HL-60/S4 (cell line): Measurements from ENCODE around the gene UNK.

Experiments
- in situ Hi-C: fragments of 300-500 bp; cut with MboI; formaldehyde crosslinking; loops from 2 replicates; pipeline ENCODE4 v1.14.3; 2022; ENCODE audit warnings: low sequenced_read_pairs

Gene UNK

DNA sequence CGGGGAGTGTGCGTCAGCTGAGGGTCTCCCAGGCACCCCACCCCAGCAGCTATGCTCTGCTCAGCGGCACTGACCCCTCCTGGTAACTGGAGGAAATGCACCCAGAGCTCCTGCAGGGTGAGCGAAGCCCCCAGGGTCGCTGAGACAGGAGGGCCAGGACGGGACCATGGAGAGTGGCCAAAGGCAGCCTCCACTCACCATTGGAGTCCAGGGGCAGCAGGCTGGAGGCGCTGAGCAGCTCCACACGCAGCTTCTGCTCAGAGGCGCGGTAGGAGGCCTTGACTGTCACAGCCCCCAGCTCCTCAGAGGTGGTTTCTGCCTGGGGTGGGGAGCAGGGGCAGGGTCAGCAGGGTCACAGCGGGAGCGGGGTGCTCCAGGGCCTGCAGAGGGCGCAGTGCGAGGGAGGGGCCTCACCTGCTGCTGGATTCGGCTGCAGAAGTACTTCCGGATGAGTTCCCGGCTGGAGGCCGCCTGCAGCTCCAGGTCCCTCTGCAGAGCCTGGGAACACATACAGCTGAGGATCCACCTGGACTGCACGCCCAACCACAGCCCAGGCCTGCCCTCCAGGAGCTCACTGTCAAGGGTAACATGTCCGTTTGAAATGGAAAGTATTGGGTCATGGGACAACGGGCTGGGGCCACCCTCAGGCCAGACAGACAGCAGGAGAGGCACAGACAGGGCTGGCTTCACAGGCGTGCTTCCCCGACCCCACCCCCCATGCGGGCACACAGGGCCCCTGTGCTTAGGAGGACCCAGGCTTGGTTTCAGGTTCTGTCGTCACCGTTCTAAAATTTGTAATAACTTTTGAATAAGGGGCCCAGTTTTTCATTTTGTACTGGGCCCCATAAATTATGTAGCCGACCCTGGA is 45.8 kb downstream of the UNK start:
- in situ Hi-C loops = no loop called here

DNA sequence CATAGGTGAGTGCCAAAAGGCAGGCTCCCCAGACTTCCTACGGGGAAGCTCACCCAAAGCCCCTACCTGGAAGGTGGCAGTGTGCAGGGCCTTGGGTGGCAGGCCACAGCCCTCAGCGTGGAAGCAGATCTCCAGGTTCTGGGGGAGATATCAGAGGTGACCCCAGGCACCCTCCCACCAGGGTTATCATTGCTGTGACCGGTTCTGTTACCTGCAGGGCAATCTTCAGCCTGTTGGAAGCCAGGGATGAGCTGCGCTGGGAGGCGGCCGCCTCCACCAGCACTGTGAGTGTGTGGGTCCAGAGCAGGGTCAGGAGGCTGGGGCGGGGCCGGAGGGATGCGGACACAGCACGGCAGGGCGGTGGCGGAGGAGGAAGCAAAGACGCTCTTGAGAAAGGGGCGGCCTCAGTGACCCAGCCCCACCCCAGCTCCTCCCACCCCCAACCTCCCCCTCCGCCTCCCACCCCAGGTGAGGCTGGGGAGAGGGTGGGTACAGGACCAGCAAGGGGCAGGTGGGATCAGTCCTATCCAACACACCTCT is 46.5 kb downstream of the UNK start:
- in situ Hi-C loops = no loop called here

DNA sequence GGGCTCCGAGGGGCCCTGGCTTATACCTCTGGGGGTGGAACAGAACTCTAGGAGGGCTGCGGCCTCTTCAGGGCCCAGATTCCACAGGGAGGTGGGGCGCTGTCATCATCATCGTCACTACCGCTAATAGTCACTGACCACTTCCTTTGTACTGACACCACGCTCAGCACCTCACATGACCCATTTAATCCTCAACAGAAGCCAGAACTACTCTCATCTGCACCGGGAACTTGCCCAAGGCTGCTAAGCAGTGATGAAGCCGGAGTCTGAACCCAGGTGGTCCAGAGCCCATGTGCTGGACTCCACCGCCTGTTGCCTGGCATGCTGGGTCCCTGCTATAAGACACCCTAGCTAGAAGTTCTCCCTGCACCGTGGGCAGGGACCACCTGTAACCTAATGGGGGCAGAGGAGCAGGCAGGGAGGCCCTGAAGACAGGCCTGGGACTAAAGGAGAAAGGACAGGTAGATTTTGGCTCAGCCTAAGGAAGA is 47.6 kb downstream of the UNK start:
- in situ Hi-C loops = no loop called here

DNA sequence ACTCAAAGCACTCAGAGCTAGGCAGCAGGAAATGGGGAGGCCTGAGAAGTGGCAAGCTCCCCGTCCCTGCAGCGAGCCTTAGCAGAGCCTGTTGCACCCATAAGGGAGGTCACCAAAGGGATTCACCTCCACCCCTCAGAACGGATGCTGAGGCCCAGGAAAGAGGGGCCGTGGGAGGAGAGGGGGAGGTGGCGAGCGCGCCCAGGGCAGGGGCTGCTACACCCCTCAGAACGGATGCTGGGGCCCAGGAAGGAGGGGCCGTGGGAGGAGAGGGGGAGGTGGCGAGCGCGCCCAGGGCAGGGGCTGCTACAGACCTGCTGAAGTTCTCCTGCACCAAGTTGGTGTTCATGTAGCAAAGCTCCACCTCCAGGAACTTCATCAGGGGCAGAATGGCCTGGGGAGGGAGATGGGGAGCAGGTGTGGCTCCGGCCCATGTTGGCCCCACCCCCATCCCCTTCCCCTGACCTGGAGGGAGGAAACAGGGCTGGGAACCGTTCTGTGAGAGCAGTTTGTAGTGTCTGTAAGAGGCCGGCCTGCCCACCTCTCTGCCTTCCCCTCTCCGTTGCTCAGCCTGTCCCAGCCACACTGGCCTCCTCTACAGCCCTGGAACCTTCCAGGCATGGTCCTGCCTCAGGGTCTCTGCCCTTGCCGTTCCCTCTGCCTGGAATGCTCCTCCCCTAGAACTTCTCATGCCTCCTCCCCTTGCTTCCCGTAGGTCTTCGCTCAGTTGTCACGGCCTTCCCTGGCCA is 48.2 kb downstream of the UNK start:
- in situ Hi-C loops = no loop called here

DNA sequence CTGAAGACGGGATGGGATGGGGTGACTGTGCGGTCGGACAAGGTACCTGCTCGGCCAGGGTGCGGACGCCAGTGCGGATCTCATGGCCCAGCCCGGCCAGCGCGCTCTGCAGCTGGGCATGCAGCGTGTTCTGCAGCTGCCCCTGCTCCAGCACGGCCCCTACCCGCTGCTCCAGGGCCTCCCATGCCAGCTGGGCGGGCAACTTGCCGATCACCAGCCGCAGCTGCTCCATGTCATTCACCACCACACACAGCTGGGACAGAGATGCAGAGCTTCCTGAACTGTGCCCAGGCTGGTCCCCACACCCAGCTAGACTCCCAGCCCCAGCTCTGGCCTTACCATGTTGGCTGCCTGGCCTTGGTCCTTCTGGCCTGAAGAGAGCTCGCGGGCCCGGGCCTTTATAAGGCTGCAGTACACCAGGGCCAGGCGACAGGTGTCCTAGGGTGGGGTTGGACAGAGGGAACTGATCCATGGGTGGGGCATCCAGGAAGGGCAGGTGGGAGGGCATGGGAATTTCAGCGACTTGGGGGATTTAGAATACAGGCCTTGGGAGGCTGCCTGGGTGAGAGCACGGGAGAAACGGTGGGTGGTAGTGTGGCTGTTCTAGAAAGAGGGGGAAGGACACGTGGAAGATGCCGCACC is 49.8 kb downstream of the UNK start:
- in situ Hi-C loops = no loop called here

DNA sequence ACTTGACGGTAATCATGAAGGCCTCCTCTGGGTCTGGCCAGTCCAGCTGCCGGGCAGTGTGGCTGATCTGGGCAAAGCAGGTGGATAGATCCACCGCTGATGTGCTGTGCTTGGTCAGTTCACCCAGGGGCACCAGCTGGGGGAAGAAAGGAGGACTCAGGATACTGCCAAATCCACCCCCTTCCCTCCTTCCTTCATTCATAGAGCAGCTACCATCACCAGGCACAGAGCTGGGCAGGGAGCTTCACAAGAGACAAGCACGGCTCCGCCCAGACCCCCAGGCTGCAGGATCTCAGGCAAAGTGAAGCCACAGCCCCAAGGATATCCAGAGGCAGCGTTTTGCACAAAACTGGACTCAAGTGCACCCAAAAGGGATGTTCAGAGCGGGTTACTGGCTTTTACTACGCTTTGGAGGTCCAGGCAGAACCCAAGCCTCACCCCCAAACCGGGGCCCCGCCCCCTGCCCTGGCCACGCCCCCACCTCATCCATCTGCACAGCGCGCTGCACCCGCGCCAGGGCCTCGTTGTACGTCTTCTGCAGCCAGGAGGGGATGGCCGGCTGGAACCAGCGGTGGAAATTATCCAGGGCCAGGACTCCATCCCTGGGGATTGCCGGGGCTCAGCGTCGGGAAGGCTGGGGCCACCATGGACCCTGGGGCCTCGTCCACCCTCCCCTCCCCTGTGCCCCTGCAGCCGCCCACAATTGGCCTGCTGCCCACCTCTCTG is 50.5 kb downstream of the UNK start:
- in situ Hi-C loops = no loop called here

DNA sequence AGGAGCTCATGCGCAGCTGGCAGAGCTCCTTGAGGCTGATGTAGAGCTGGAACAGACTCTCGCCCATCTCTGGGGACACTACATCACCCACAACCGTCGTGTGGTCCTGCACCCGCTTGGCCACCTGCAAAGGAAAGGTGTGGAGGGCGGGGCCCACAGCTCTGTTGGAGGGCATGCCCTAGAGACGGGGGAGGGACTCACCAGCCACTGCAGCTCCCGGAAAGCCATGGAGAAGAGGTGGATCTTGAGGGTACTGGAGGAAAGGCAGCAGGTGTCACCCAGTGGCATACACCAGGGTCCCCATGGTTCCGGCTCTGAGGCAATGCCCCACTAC is 51.0 kb downstream of the UNK start:
- in situ Hi-C loops = no loop called here

DNA sequence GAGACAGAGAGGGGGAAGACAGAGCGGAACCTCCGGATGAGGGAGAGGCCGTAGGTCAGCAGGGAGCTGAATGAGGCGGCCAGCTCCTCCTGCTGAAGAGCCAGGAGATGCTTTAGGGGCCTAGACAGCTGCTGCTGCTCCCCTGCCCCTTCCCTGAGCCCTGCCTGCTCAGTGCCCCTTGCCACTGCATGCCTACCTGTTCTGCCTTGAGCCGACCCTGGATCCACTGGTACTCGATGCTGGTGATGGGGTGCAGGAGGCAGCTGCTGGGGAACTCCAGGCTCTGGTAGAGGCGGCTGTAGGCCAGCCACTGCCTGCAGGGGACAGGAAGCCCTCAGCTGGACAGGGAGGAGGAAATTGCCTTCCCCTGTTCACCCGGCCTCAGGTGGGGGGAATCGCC is 52.0 kb downstream of the UNK start:
- in situ Hi-C loops = no loop called here

DNA sequence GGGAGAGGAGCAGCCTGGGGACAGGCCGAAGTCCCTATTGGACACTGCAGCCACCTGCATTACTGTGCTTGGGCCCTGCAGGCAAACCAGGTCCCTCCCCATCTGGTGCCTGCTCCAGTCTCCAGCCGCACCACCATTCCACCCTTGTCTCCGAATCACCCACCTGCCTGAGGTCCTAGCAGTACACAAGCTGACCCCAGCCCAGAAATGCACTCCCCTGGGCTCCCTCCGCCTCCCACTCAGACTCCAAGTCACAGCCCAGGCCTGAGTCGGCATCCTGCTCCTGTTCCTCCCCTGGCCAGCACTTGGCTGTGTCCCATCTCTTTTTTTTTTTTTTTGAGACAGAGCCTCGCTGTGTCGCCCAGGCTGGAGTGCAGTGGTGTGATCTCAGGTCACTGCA is 53.3 kb downstream of the UNK start:
- in situ Hi-C loops = no loop called here

DNA sequence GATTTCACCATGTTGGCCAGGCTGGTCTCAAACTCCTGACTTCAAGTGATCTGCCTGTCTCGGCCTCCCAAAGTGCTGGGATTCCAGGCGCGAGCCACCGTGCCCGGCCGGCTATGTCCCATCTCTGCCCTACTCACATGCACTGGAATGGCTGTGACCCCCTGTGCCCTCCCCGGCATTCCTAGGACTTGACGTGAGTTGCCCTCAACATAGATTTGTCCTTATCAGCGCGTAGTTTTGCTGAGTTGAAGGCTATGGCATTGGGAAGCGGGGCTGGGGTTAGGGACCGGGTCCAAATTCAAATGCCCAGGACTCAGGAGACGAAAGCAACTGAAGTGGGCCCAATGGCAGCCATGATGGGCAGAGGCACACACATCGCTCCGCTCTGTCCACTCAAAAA is 53.8 kb downstream of the UNK start:
- in situ Hi-C loops = no loop called here

DNA sequence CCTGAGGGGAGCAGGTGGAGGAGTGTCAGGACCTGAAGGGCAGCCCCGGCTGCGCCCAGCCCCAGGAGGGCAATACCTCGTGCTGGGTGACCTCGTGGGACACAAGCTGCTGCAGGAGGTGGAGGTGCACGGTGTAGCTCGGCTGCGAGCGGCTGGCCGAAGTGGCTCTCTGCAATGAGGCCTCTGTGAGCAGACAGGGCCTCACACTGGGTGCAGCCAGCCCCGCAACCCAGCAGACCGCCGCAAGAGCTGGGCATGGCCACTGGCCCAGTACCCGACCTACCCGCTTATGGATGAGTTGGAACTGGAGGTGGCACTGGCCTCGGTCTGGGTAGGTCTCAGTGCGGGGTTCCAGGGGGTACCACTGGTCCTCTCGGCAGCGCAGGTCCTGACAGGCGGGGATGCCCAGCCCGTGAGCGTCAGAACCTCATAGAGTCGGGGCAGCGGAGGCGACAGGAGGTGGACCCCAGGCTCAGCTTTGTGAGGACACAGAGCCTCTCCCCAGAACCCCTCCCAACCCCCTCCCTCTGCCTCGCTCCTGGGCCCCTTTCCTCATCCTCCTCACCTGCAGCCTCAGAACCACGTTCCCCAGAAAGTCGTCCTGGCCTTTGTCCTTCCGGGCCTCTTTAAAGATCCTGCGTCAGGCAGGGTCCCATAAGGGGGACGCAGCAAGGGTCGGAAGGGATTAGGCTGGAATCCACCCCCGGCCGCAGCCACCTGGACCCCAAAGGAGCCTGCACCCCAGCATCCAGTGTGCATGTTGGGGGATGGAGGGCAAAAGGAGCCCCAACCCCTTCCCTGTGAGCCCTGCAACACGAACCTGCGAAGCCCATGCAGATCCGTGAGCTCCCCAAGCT is 55.6 kb downstream of the UNK start:
- in situ Hi-C loops = no loop called here

DNA sequence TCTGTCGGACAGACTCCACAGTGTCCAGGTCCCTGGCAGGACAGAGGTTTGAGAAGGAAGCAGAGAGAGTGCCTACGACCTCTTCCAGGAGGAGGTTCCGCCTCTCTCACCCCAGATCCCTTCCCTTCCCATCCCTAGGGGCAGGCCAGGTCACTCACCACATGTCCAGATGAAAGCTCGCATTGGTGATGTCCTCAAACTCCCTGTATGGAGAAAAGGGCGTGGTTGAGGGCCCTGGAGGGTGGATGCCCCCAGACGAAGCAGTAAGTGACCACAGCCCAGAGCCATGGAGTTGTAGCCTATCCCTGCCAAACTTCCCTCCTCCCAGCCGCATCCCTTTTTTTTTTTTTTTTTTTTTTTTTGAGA is 56.2 kb downstream of the UNK start:
- in situ Hi-C loops = no loop called here

DNA sequence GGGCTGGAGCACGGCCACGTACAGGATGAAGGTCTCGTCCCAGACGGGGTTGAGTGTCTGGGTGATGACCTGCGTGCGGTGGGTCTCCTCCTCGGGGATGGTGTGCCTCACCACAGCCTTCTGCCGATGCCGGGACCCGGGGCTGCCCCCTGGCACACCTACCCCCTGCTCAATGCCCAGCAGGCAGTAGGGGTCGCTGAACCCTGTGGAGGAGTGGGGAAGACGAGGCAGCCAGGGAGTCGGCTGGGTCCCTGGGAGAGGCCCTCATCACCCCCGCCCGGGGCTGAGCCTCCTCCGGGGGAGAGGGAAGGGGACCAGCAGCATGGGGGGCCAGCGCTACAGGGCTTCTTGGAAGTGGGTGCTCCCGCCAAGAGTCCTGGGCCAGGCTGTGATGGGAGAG is 57.8 kb downstream of the UNK start:
- in situ Hi-C loops = no loop called here

DNA sequence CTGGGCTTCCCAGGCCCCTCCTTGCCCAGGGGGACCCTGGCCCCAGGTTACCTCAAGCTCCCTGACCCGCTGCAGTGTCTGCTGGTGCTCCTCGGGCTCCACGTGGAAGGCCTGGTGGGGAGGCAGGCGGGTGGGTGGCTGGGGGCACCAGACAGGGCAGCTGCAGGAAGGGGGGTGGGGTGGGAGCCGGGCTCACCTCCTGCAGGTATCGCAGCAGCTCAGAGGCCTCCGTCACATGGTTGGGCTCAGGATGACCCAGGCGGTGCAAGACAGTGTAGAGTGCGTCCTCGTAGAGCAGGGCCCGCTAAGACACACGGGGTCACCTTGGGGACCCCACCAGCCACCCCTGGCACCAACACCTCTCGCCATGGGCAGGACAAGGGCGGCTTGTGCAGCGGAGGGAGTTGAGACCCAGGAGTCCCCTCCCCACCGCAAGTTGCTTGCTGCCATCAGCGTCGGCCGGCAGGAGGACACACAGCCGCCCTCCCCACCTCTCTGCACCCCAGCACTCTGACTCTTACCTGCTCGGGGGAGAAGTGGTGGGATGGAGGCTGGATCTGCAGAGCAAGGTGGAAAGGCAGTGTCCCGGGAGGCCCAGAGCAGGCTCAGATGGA is 58.5 kb downstream of the UNK start:
- in situ Hi-C loops = no loop called here

DNA sequence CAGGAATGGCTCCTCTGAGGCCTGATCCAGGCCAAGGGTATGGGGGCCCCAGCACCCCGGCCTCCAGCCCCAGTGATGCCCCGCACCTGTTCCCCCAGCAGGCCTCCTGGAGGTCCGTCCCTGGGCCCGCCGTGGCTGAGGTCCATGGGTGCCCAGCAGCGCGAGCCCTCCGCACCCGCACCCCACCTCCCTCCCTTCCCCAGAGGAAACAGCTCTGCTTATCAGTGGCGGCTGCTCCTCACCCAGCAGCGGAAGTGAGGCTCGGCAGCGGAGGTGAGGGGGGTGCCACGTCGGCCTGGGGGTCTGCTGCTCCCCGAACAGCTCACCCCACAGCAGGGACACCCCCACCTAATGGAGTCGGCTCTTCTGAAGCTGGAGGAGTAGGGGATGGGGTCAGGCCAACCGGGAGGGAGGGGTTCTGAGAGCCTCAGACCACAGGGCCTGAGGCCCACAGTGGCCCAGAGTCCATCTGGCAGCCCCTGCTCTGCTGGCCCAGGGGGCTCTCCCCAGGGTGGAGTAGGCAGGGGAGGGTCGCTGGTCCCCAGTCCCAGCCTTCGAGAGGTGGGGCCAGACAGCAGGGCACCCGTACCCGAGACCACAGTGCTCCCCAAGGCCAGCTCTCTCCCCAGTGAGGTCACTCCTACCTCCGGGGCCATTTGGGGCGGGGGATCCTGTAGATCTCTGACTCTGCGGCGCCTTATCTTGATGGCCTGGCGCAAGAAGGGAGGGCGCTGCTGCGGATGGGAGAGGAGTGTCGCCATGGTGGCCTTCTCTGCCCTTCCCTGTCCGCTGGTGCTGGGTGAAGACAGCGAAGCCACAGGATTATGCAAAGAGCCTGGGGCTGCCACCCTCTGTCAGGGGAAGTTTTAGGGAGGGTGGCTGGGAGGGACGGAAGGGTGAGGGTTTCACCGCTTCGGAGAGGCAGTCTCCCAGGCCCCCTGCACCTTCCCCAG is 59.2 kb downstream of the UNK start, which contains the start of gene UNC13D:
Gene UNC13D (minus strand): TSS at position 828 of the 953 bp plus-strand sequence. CDS start 67 bp downstream, at position 761.
- in situ Hi-C loops = no loop called here

DNA sequence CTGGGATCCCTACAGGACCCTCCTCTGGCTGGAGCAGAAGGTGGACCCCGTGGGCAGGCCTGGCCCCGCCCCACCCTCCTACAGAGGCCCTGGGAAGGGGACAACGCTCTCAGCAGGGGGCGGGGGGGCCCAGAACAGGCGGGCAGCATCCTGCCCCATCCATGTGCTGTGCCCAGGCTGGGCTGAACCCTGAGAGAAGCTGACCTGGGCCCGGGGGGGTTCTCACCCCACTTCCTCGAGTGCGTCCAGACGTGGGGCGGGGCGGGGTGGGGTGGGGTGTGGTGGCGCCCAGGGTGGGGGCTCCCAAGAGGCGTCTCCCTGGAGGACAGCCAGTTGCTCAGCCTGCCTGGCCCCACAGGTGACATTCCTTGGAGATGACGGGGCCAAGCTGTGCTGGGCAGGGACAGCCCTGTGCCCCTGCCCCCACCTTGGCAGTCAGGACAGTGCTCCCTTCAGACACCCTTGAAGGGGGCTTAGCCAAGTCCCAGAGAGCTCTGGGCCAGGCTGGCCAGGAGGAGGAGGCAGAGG is 60.0 kb downstream of the UNK start:
- in situ Hi-C loops = no loop called here

DNA sequence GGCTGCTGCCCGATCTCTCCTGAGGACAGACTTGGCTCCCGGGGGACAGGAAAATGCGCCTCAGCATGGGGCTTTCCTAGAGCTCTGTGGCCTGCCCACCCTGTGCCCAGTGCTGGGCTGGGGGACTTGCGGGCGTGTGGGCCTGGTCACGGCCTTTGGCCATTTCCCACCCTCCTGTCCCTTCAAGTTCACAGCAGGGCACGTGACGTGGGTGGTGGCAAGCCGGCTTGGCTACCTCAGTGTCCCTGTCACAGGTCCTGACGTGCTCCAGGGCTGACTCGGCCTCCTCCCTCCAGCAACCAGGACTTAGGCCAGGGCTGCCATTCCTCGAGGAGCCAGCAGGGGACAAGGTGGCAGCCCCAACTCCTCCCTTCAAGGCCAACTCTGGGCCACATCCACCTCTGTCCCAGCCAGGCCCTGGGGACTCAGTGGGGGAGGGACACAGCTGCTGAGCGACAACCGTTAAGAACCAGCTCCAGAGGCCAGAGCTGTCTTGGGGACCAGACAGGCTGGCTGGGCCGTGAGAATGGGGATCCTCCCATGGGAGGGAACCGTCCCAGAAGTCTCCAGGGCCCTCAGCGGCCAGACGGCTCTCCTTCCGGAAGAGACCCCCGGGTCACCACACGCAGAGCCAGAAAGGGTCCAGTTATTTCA is 60.6 kb downstream of the UNK start:
- in situ Hi-C loops = no loop called here
